ENCODE results near the gene CLK1. TPM values are rescaled to one million over a fixed set of nuclear protein-coding genes. Genes with fewer than 3 reads are reported as not detected.

The CLK1 gene
- total and polyA plus RNA-seq, 2 of the 8 experiments (the other 6 are each of a cell fraction or from before 2014, with no cell fraction given), result 22.3 to 35.2 TPM

DNA sequence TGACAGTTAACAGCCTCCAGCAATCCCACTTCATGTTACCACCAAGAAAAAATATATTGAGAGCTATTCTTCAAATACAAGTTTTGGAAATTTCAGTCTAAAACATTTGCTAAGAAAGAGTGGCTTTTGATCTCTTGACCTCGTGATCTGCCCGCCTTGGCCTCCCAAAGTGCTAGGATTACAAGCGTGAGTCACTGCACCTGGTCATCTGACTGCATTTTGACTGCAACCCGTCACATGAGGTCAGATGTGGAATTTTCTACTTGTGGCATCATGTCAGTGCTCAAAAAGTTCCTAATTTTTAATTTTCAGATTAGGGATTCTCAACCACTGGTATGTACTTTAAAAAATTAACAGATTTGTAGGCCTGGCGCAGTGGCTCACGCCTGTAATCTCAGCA, 9.1 kb upstream of the CLK1 start:
- Histone ChIP-seq H4K8ac (ENCODE audit: extremely low read depth, insufficient read depth, low read length) (no peak overlapping the region), H3K4me2 (ENCODE audit: insufficient read depth in 1 of 2, low read depth in 2 of 2, low read length in 2 of 2) (no peak overlapping the region), H3K18ac (ENCODE audit: extremely low read depth, low read length) (no peak overlapping the region), H2BK12ac (ENCODE audit: low read depth, low read length) (no peak overlapping the region), H3K36me3 (ENCODE audit: control insufficient read depth in 2 of 4, insufficient read depth in 4 of 4, low read length in 3 of 4) (peaks cover 5 to 33% (median 15%) of the 10 kb centered on the region in 4 experiments; a peak in 7 of 8 replicates), H2BK120ac (replicated peaks; ENCODE audit: low read depth, low read length) (no peak overlapping the region), H3K79me1 (ENCODE audit: low read depth, low read length) (no peaks in the 10 kb centered on the region), H3K27me3 (replicated peaks in 1 of 4; ENCODE audit: control insufficient read depth in 3 of 4, extremely low read depth in 1 of 4, insufficient read depth in 3 of 4, low read length in 3 of 4) (no peaks in the 10 kb centered on the region), H4K20me1 (replicated peaks in 1 of 2; ENCODE audit: control insufficient read depth in 1 of 2, insufficient read depth in 2 of 2, low read length in 2 of 2) (no peaks in the 10 kb centered on the region), H3K4ac (replicated peaks; ENCODE audit: insufficient read length, low read depth, low read length) (no peak overlapping the region), H4K91ac (replicated peaks; ENCODE audit: insufficient read length, low read length) (no peak overlapping the region), H3K9me3 (ENCODE audit: insufficient read depth in 2 of 2, low read depth in 1 of 2, low read length in 1 of 2) (no peaks in the 10 kb centered on the region), H3K9ac (replicated peaks in 1 of 4; ENCODE audit: extremely low read depth in 1 of 4, low read depth in 3 of 4, low read length in 3 of 4) (no peak overlapping the region), H3K23ac (ENCODE audit: insufficient read length) (no peak overlapping the region), H3K14ac (ENCODE audit: insufficient read length) (no peak overlapping the region), H2BK20ac (ENCODE audit: low read length) (no peak overlapping the region), H3K56ac (replicated peaks; ENCODE audit: insufficient read length, low read depth, low read length) (no peak overlapping the region), H4K5ac (ENCODE audit: insufficient read length, low read depth, low read length) (no peak overlapping the region), H2BK15ac (ENCODE audit: low read length) (no peak overlapping the region), H3K4me1 (replicated peaks in 1 of 4; ENCODE audit: control insufficient read depth in 3 of 4, insufficient read depth in 4 of 4, low read length in 3 of 4) (no peaks in the 10 kb centered on the region), H2AFZ (ENCODE audit: low read length) (no peak overlapping the region), H3K27ac (ENCODE audit: low read depth, low read length) (no peak overlapping the region), H3K79me2 (ENCODE audit: control insufficient read depth in 1 of 2, insufficient read depth in 2 of 2, low read length in 2 of 2) (no peaks in the 10 kb centered on the region), H3K4me3 (ENCODE audit: extremely low read depth in 1 of 4, insufficient read depth in 2 of 4, low read depth in 3 of 4, low read length in 4 of 4) (no peak overlapping the region), H2AK5ac (ENCODE audit: low read depth, low read length) (no peak overlapping the region), H3K23me2 (ENCODE audit: low read depth, low read length) (no peaks in the 10 kb centered on the region), H2BK5ac (ENCODE audit: low read depth, low read length) (no peak overlapping the region)
- CTCF ChIA-PET (ENCODE audit: partially characterized antibody), result interaction anchor here (1.0 kb wide), 1 partner anchor 28 kb away, joined by 3 read pairs; no protein-coding TSS in a partner anchor
- POLR2A ChIA-PET (ENCODE audit: partially characterized antibody), result no interaction called here
- DNase-seq (ENCODE audit: low read depth in 1 of 2, low spot score in 2 of 2) (no peak), FAIRE-seq (no peak)
- WGBS, 2 experiments (ENCODE audit: extremely low coverage in 1 of 2, insufficient coverage in 1 of 2, insufficient read length in 1 of 2, insufficient replicate concordance in 2 of 2, low coverage in 1 of 2, low lambda C conversion rate in 2 of 2, missing lambda C conversion rate in 1 of 2), result 89% methylated on average over 6 of the region's 6 CpGs; no CpG with 5 or more reads in 1 of the 2 experiments
- TF ChIP-seq RFX5 (IDR thresholded peaks at IDR 0.05; ENCODE audit: borderline replicate concordance, low read depth, low read length) (no peak), SP4 (IDR thresholded peaks at IDR 0.05; ENCODE audit: low read length) (no peak), KDM4A (IDR thresholded peaks at IDR 0.05; ENCODE audit: low read depth, low read length, severe bottlenecking) (no peak), RNF2 (IDR thresholded peaks at IDR 0.05; ENCODE audit: borderline replicate concordance, low read depth, low read length, missing control alignments, poor library complexity, severe bottlenecking) (no peak), SAP30 (IDR thresholded peaks at IDR 0.05; ENCODE audit: insufficient read depth, insufficient replicate concordance, low read length) (no peak), BACH1 (IDR thresholded peaks at IDR 0.05; ENCODE audit: low read length) (no peak), CTBP2 (IDR thresholded peaks at IDR 0.05; ENCODE audit: borderline replicate concordance, insufficient read depth, insufficient read length, low read length) (no peak), RAD21 (IDR thresholded peaks at IDR 0.05 in 1 of 2, conservative IDR thresholded peaks at IDR 0.05 in 1 of 2; ENCODE audit: low read depth in 2 of 2, low read length in 2 of 2) (no peak), CBX8 (IDR thresholded peaks at IDR 0.05; ENCODE audit: borderline replicate concordance, low read depth, low read length) (no peak), HDAC2 (IDR thresholded peaks at IDR 0.05; ENCODE audit: borderline replicate concordance in 1 of 2, low read depth in 2 of 2, low read length in 2 of 2) (no peak), SIN3A (conservative IDR thresholded peaks at IDR 0.05 in 1 of 2, IDR thresholded peaks at IDR 0.05 in 1 of 2; ENCODE audit: low read depth in 1 of 2, low read length in 2 of 2) (no peak)
- TF ChIP-seq, protein P1, sequence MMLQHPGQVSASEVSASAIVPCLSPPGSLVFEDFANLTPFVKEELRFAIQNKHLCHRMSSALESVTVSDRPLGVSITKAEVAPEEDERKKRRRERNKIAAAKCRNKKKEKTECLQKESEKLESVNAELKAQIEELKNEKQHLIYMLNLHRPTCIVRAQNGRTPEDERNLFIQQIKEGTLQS (IDR thresholded peaks at IDR 0.05; ENCODE audit: insufficient read depth, low read depth, low read length), result no peak

Measured in H1 (cell line).